GM23338 (cell line): ENCODE results near the gene WWOX.

Source experiments
- CREB1 ChIP-seq: fragments of 250-450 bp; sonication (Bioruptor Pico); IDR thresholded peaks from 2 replicates; pipeline ENCODE4 v1.5.0; 2020; ENCODE audit warnings: low read depth, mild to moderate bottlenecking, moderate library complexity
- EZH2 ChIP-seq: fragments of 200-600 bp; sonication (generic); IDR thresholded peaks from one replicate; pipeline ENCODE4 v1.8.0; 2017; ENCODE audit warnings: antibody characterized with exemption, mild to moderate bottlenecking, low read depth; ENCODE audit not compliant: unreplicated experiment
- JUNB ChIP-seq: IDR thresholded peaks from one replicate; pipeline ENCODE4 v1.6.1; 2016; ENCODE audit warnings: antibody characterized with exemption; ENCODE audit not compliant: unreplicated experiment
- NANOG ChIP-seq: IDR thresholded peaks from 2 replicates; pipeline ENCODE4 v1.6.1; 2016; ENCODE audit warnings: antibody characterized with exemption, borderline replicate concordance
- POLR2AphosphoS5 ChIP-seq: IDR thresholded peaks from 2 replicates; pipeline ENCODE4 v1.6.1; 2016; ENCODE audit warnings: antibody characterized with exemption, low read depth
- TF ChIP-seq, protein P1 (sequence below), 2 experiments: fragments of 200-600 bp in 1 of 2; sonication (generic) in 1 of 2; conservative IDR thresholded peaks; 2 replicates each; pipeline versions ENCODE4 v1.5.1 to v1.6.1; 2016 to 2017; ENCODE audit warnings: antibody characterized with exemption in 2 of 2, low read depth in 2 of 2, mild to moderate bottlenecking in 2 of 2, moderate library complexity in 1 of 2
- TF ChIP-seq, protein P2 (sequence below): IDR thresholded peaks from one replicate; pipeline ENCODE4 v1.6.1; 2018; ENCODE audit warnings: antibody characterized with exemption; ENCODE audit not compliant: unreplicated experiment

DNA sequence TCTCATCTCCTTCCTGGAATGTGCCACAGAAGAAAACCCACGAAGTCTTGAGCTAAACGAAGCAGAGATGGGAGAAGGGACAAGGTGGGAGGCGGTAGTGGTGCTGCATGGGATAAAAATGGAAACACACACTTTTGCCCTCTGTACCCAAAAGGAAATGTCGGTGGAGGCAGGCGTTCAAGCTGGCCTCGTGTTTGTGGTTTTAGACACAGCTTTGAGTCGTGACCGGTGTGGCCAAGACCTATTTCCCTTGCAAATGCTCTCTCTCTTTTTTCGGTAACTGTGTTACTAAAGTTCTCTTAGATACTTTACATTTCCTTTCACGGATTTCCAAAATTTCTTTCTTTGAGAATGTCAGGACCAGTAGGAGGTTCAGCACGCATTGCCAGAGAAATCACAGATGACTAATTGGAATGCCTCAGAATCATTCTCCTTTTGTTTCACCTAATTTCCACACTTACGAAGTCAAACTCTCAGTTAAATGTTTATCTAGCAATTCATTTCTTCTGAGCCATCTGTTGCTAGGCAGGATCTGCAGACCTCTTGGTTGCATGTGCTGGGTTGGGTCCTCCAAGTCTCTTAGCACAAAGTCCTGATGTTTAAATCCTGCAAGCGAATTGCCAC lies 1088.8 kb downstream of the WWOX start:
- TF ChIP-seq EZH2 (no peak), NANOG (no peak), CREB1 (CRISPR knock-in tag) (no peak), JUNB (no peak), POLR2AphosphoS5 (no peak)
- TF ChIP-seq, protein P1, sequence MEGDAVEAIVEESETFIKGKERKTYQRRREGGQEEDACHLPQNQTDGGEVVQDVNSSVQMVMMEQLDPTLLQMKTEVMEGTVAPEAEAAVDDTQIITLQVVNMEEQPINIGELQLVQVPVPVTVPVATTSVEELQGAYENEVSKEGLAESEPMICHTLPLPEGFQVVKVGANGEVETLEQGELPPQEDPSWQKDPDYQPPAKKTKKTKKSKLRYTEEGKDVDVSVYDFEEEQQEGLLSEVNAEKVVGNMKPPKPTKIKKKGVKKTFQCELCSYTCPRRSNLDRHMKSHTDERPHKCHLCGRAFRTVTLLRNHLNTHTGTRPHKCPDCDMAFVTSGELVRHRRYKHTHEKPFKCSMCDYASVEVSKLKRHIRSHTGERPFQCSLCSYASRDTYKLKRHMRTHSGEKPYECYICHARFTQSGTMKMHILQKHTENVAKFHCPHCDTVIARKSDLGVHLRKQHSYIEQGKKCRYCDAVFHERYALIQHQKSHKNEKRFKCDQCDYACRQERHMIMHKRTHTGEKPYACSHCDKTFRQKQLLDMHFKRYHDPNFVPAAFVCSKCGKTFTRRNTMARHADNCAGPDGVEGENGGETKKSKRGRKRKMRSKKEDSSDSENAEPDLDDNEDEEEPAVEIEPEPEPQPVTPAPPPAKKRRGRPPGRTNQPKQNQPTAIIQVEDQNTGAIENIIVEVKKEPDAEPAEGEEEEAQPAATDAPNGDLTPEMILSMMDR (conservative IDR thresholded peaks at IDR 0.05; ENCODE audit: low read depth in 2 of 2), result no peak
- TF ChIP-seq, protein P2, sequence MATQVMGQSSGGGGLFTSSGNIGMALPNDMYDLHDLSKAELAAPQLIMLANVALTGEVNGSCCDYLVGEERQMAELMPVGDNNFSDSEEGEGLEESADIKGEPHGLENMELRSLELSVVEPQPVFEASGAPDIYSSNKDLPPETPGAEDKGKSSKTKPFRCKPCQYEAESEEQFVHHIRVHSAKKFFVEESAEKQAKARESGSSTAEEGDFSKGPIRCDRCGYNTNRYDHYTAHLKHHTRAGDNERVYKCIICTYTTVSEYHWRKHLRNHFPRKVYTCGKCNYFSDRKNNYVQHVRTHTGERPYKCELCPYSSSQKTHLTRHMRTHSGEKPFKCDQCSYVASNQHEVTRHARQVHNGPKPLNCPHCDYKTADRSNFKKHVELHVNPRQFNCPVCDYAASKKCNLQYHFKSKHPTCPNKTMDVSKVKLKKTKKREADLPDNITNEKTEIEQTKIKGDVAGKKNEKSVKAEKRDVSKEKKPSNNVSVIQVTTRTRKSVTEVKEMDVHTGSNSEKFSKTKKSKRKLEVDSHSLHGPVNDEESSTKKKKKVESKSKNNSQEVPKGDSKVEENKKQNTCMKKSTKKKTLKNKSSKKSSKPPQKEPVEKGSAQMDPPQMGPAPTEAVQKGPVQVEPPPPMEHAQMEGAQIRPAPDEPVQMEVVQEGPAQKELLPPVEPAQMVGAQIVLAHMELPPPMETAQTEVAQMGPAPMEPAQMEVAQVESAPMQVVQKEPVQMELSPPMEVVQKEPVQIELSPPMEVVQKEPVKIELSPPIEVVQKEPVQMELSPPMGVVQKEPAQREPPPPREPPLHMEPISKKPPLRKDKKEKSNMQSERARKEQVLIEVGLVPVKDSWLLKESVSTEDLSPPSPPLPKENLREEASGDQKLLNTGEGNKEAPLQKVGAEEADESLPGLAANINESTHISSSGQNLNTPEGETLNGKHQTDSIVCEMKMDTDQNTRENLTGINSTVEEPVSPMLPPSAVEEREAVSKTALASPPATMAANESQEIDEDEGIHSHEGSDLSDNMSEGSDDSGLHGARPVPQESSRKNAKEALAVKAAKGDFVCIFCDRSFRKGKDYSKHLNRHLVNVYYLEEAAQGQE, result no peak
